Stimulated activated naive CD4-positive, alpha-beta T cell treated with Interleukin-2 at 50 U/mL for 16 hours (primary cell): ENCODE measurements around the gene TSPYL4.

Experiments used
- DNase-seq: peaks from one replicate; lab custom pipeline; 2025; lab: John Stamatoyannopoulos, UW

Gene TSPYL4

GRCh38 chr6:116221911-116222310, 32.0 kb downstream of the TSPYL4 start:
- DNase-seq: no peak

DNA sequence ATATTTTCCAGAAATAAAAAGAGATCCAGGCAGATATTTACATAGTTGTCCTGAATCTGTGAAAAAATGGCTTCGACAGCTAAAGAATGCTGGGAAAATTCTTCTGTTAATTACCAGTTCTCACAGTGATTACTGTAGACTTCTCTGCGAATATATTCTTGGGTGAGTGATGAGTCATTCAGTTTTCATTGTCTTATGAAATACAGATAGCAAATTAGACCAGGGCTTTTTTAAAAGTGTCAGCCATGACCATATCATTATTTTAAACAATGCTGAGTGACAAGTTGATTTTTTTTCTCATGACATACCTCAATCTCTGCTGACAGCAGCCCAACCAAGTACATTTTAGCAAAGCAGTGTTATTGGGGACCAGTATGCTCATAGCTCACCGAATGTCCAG, 32.8 kb downstream of the TSPYL4 start:
- no peak for DNase-seq

DNA sequence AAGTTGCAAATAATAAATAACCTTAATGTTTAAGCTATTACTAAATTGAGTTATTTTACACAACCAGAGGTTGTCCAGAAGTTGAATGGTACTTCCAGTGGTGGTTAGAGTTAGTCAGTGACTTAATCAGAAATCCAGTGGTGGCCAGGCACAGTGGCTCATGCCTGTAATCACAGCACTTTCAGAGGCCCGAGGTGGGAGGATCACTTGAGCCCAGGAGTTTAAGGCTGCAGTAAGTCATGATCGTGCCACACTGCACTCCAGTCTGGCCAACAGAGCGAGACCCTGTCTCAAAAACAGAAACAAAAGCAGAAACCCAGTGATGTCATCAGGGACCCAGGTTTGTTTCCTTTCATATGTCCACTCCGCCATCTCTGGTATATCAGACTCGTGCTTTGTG, 35.0 kb downstream of the TSPYL4 start:
- no peak for DNase-seq

- no peak for DNase-seq
Measured at GRCh38 chr6:116218172-116218633, 35.7 kb downstream of the TSPYL4 start.

- no peak for DNase-seq
Measured at GRCh38 chr6:116217069-116217468, 36.8 kb downstream of the TSPYL4 start.

DNA sequence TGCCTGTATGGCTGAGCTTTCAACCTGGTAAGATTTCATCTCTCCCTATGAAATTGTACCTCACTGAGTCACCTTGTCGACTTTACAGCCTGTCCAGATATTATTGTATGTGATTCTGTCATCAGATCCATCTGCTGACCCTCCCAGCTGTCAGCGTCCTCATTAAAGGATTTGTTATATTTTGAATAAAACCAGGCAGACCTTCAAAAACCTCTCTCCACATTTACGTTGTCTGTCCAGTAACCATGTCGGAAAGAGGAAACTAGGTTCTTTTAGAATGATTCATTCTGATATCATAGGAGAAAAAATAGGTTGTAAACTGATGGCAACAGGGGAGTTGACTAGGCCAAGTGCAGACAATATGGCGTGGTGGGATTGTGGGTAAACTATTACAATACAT, 38.5 kb downstream of the TSPYL4 start:
- no peak for DNase-seq

DNA sequence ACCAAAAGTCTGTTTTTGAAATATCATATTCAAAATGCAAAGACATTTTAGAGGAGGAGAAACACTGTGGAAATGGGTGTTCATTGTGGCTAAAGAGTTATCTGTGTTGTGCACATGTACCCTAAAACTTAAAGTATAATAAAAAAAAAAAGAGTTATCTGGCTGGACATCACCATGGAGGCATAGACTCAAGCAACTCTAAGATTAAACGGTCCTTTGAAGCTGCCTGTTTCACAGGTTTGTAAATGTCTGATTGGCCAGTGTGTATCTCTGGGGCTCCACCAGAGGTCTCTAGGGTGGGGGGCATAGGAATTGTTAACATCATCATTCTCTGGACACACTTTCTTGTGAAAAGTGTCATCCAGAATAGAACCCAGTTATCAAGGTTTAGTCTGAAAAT, 39.2 kb downstream of the TSPYL4 start:
- DNase-seq: no peak

GRCh38 chr6:116210750-116211425, 43.0 kb downstream of the TSPYL4 start:
- DNase-seq: no peak

DNA sequence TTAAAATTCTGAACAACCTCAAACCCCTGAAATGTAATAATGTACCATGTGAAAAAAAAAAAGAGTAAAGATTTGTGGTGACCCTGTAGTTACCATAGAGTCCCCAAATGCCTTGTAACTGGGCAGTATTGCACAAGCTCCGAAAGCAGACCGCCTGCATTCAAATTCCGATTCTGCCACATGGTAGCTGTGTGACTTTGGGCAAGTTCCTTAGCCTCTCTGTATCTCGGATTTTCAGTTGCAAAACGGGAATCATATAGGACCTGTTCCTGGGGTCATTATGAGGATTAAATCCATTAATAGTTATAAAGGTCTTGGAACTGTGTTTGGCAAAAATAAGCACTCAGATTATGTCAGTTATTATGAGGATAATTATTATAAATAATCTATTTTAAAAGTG, 43.6 kb downstream of the TSPYL4 start:
- no peak for DNase-seq

- no peak for DNase-seq
Measured at GRCh38 chr6:116208056-116208785, 45.7 kb downstream of the TSPYL4 start.

DNA sequence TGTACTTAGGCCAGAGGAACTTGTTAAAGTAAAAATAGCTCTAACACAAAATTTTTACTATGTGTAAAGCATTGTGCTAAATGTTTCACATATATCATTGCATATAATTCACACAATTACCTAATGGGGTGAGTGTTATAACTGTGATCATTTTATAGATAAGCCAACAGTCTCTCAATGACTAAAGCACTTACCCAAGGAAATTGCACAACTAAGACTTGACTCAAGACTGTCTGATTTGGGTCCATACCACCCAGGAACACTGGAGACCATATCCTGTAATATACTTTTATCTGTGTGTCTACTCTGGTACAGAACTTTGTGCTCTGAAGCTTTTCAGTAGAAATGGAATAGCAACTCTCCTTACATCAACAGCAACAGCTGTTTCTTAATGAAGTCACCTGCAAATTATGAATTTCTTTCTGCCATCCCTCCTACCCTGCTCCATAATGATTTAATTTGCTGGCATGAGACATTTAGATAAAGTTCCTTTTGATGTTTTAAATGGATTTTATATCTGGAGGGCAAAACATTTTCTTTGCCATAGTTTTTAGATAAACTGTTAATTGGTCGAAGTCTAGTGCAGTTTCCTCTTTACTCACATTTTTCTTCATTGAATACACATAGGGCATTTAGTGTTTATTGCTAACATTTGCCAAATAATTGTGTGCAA, 47.5 kb downstream of the TSPYL4 start:
- no peak for DNase-seq

GRCh38 chr6:116205281-116205680, 48.6 kb downstream of the TSPYL4 start:
- no peak for DNase-seq

- no peak for DNase-seq
Measured at GRCh38 chr6:116201538-116201937, 52.3 kb downstream of the TSPYL4 start.

GRCh38 chr6:116200619-116201249, 53.1 kb downstream of the TSPYL4 start:
- no peak for DNase-seq
